DMS53 treated with DMSO at 0.1 percent for 48 hours (cell line): Measurements from ENCODE around the gene RPL18.
A peak's percentile ranks its signal among the peaks of the same experiment; 100 is the strongest.

Experiments
- DNase-seq: peaks from one replicate; lab custom pipeline; 2025; ENCODE audit not compliant: unreplicated experiment; lab: John Stamatoyannopoulos, UW

The RPL18 gene

GRCh38 chr19:48614436-48615230 lies 4.3 kb downstream of the RPL18 start, which contains the start of gene FAM83E:
TSS of gene FAM83E (minus strand) at chr19:48615076. CDS start at chr19:48613372, 1,704 bp downstream.
- peak; percentile 88 for DNase-seq

DNA sequence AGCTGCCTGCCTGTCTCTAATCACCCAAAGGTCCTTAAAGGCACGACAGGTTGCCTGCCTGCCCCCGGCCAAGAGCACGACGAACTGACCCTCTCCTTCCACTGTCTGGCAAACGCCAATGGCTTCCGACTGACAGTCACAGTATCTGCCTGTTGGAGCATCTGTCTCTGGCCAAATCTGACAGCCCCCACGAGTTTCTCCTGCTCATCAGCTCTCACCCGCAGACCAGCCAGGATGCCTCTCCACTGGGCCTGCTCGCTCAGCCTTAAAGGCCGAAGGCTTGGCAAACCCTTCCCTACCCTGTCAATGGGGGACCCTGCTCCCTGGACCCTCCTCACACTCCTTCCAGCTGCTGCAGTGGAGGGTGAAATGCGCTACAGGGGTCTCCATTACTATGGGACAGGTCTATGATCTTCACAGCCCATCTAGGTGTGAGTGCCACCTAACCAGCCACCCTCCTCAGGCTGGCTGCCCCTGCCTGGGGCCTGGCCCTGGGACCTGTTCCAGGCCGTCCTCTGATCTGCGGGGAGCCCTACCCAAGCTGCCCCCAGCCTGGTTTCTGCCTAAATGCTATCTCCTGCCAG lies 5.0 kb downstream of the RPL18 start:
- DNase-seq, result no peak

DNA sequence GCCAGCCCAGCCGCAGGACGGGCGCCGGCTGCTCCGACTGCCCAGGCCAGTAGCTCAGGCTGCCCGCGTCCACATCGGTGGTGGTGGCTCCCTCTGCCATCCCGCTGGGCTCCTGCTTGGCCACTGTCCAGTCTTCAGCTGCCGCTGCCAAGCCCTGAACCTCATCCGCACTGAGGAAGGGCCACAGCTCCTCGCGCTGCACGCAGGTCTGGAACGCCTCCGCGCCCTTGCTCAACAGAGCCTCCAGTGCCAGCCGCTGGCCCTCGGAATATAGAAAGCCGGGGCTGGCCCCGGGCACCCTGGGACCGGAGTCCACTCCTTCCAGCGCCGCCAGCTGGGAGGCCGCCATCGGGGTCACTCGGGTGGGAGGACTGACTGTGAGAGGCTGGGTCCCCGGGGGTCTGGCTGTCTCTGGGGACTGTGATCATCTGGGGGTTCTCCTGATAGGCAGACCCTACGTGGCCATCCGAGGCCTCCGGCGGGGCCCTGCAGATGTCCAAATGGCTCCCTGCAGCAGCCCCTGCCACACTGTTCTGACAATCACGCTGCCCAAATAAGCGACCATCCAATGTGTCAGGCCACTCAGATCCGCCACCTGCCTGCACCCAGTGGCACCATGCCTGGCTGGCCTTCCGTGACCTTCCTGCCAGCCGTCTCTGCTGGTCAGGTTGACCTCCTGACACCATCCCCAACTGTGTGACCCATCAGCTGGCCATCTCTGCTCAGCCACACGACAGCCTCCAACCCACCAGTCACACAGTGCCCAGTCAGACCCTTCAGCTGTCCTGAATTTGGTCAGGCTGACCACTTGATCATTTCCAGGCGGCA lies 5.7 kb downstream of the RPL18 start:
- no peak for DNase-seq

GRCh38 chr19:48611872-48612271 lies 7.1 kb downstream of the RPL18 start:
- DNase-seq, result no peak

GRCh38 chr19:48609571-48610108 lies 9.3 kb downstream of the RPL18 start:
- DNase-seq, result no peak

GRCh38 chr19:48608798-48609263 lies 10.1 kb downstream of the RPL18 start:
- DNase-seq, result peak; percentile 18

DNA sequence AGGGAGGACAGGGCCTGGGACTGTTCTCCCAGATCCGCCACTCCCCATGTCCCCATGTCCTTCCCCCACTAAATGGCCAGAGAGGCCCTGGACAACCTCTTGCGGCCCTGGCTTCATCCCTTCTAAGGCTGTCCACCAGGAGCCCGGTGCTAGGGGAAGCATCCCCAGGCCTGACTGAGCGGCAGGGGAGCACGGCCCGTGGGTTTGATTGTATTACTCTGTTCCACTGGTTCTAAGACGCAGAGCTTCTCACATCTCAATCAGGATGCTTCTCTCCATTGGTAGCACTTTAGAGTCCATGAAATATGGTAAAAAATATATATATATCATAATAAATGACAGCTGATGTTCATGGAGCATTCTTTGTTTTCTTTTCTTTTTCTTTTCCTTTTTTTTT lies 11.6 kb downstream of the RPL18 start:
- no peak for DNase-seq

DNA sequence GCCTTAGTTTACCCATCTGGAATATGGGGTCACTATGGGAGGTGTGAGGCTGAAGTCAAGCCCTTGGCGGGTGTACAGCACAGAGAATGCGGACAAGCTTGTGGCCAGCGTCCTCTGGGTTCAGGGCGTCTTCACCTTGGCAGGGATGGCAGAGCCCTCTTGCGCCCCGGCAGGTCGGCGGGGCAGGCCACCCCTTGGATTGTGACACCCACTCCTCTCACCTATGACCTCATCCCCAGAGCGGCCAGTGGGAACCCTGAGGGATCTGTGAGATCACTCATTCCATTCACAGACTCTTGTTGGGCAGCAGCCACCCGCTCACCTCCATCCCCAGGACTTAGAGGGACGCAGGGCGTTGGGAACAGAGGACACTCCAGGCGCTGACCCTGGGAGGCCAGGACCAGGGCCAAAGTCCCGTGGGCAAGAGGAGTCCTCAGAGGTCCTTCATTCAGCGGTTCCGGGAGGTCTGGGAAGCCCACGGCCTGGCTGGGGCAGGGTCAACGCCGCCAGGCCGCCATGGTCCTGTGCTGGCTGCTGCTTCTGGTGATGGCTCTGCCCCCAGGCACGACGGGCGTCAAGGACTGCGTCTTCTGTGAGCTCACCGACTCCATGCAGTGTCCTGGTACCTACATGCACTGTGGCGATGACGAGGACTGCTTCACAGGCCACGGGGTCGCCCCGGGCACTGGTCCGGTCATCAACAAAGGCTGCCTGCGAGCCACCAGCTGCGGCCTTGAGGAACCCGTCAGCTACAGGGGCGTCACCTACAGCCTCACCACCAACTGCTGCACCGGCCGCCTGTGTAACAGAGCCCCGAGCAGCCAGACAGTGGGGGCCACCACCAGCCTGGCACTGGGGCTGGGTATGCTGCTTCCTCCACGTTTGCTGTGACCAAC lies 12.3 kb downstream of the RPL18 start, which contains the start of gene SPACA4:
Gene SPACA4, plus strand, starts transcription at position 280 of the 896 bp plus-strand sequence. Its CDS starts 237 bp downstream, at position 517.
- no peak for DNase-seq

DNA sequence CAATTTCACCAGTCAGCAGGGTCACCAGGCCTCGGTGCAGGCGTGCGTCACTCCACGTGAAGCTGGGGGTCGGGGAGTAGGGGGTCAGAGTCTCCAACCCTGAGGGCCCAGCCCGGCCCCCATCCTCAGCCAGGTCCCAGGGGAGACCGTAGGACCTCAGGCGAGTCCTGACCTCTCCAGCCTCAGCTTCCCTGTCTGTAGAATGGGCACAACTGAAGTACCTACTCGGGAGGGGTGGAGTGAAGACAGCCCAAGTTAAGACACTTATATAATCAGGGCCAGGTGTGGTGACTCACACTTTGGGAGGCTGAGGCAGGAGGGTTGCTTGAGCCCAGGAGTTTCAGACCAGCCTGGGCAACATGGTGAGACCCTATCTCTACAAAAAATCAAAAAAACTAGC lies 15.1 kb downstream of the RPL18 start:
- no peak for DNase-seq

DNA sequence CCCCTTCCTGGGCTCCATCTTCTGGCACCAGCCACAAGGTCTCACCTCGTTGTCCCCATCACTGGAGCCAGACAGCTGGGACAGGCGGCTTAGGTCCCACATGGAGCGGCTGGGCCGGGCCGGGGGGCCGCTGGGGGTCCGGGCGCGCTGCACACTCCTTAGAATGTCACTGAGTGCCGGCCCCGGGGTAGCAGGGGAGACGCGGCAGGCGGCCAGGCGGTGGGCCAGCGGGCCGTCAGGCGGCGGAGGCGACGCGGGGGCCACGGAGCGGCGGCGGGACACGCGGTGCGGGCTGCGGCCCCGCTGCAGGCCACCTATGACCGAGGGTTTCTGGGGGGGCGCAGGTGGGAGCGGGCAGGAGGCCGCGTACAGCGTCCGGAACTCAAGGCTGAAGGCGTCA lies 15.5 kb downstream of the RPL18 start:
- DNase-seq, result no peak

DNA sequence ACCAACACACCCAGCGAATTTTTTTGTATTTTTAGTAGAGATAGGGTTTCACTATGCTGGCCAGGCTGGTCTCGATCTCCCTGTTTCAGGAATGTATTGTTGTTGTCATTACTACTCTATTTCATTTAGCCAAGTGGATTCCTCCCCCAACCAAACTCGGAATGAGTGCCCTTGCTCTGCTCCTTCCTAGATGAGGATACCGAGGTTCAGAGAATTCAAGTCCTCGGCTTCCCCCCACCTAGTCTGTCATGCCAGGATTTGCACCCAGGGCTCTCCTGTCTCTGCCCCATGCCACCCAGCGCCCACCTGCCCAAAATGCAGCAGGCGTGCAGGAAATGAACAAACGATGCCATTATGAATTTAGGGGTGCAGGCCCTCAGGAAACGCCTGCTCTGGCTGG lies 16.0 kb downstream of the RPL18 start:
- no peak for DNase-seq

- no peak for DNase-seq
These were observed 18.1 kb downstream of the RPL18 start for GRCh38 chr19:48600679-48601417.

GRCh38 chr19:48598996-48599700 lies 19.8 kb downstream of the RPL18 start:
- no peak for DNase-seq

GRCh38 chr19:48596679-48597465 lies 22.1 kb downstream of the RPL18 start:
- DNase-seq, result no peak

- DNase-seq, result no peak
These were observed 22.7 kb downstream of the RPL18 start for GRCh38 chr19:48596237-48596636.

DNA sequence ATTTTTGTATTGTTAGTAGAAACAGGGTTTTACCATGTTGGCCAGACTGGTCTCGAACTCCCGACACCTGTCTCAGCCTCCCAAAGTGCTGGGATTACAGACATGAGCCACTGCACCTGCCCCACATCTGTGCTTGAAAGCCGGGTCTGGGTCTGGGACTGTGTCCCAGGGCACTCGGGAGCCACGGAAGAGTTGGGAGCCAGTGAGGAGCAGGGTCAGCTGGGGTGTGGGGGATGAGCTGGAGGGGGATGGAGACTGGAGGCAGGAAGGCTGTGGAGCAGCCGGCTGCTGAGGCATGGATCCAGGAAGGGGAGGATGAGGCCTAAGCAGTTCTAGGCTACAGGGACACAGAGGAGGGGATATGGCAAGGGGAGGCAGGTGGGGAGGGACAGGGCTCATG lies 23.1 kb downstream of the RPL18 start:
- no peak for DNase-seq

GRCh38 chr19:48595171-48595570 lies 23.8 kb downstream of the RPL18 start:
- DNase-seq, result no peak

DNA sequence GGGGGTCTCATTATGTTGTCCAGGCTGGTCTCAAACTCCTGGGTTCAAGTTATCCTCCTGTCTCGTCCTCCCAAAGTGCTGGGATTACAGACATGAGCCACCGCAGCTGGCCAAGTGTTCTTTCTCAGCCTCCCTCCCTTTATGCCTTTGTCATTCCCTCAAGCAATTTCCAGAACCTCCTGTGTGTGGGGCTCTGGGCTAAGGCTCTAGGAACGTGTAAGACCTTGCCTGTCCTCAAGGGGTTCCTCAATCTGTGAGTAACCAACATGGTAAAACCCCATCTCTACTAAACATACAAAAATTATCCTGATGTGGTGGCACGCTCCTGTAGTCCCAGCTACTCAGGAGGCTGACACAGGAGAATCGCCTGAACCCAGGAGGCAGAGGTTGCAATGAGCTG lies 28.0 kb downstream of the RPL18 start:
- no peak for DNase-seq
